ENCODE measurements around the gene GPATCH4.
A peak's percentile ranks its signal among the peaks of the same experiment; 100 is the strongest.
"Not testable (repeated sequence)": the region's sequence is repeated elsewhere in the genome, so short reads cannot be mapped to it uniquely, and the experiment has no call there.

GPATCH4 gene

GRCh38 chr1:156574039-156574633 is 27.1 kb downstream of the GPATCH4 start:
- DNase-seq (ENCODE audit: low read depth) = no peak

- DNase-seq (ENCODE audit: low read depth) = no peak
These were observed 28.6 kb downstream of the GPATCH4 start for GRCh38 chr1:156572663-156573018.

- peak; percentile 61 for DNase-seq (ENCODE audit: low read depth)
These were observed 29.2 kb downstream of the GPATCH4 start, which contains the start of gene IQGAP3 for GRCh38 chr1:156571919-156572662. TSS of gene IQGAP3 (minus strand) at chr1:156572565. CDS start at chr1:156572529, 36 bp downstream.

- DNase-seq (ENCODE audit: low read depth) = peak; percentile 69
These were observed 29.9 kb downstream of the GPATCH4 start for GRCh38 chr1:156571261-156571852.

GRCh38 chr1:156566436-156566835 is 34.8 kb downstream of the GPATCH4 start:
- no peak for DNase-seq (ENCODE audit: low read depth)

- DNase-seq (ENCODE audit: low read depth) = no peak
These were observed 35.8 kb downstream of the GPATCH4 start for GRCh38 chr1:156565519-156565918.

GRCh38 chr1:156560585-156561163 is 40.6 kb downstream of the GPATCH4 start:
- no peak for DNase-seq (ENCODE audit: low read depth)

- DNase-seq (ENCODE audit: low read depth) = no peak
These were observed 41.4 kb downstream of the GPATCH4 start for GRCh38 chr1:156559797-156560385.

GRCh38 chr1:156559086-156559796 is 42.0 kb downstream of the GPATCH4 start:
- no peak for DNase-seq (ENCODE audit: low read depth)

- no peak for DNase-seq (ENCODE audit: low read depth)
These were observed 44.9 kb downstream of the GPATCH4 start for GRCh38 chr1:156556354-156556753.

- DNase-seq (ENCODE audit: low read depth) = no peak
These were observed 45.6 kb downstream of the GPATCH4 start for GRCh38 chr1:156555715-156556114.

GRCh38 chr1:156554971-156555370 is 46.3 kb downstream of the GPATCH4 start:
- DNase-seq (ENCODE audit: low read depth) = no peak

- no peak for DNase-seq (ENCODE audit: low read depth)
These were observed 47.3 kb downstream of the GPATCH4 start for GRCh38 chr1:156553860-156554485.

- DNase-seq (ENCODE audit: low read depth) = not testable (repeated sequence)
These were observed 48.3 kb downstream of the GPATCH4 start for GRCh38 chr1:156552937-156553336.

GRCh38 chr1:156552518-156552917 is 48.8 kb downstream of the GPATCH4 start:
- DNase-seq (ENCODE audit: low read depth) = no peak

- DNase-seq (ENCODE audit: low read depth) = no peak
These were observed 49.4 kb downstream of the GPATCH4 start for GRCh38 chr1:156551869-156552268.

GRCh38 chr1:156551066-156551643 is 50.1 kb downstream of the GPATCH4 start:
- DNase-seq (ENCODE audit: low read depth) = no peak

GRCh38 chr1:156550346-156550745 is 50.9 kb downstream of the GPATCH4 start:
- no peak for DNase-seq (ENCODE audit: low read depth)

GRCh38 chr1:156549831-156550230 is 51.4 kb downstream of the GPATCH4 start:
- DNase-seq (ENCODE audit: low read depth) = no peak

- no peak for DNase-seq (ENCODE audit: low read depth)
These were observed 51.9 kb downstream of the GPATCH4 start for GRCh38 chr1:156549390-156549789.

- DNase-seq (ENCODE audit: low read depth) = no peak
These were observed 53.3 kb downstream of the GPATCH4 start for GRCh38 chr1:156547982-156548381.

Measured in GM04504 (cell line).